Loucy (cell line): Measurements from ENCODE around the gene KATNB1.

Experiments used
- CTCF ChIP-seq: fragments of 200-600 bp; sonication (generic); conservative IDR thresholded peaks from 2 replicates; pipeline ENCODE4 v1.5.1; 2014; ENCODE audit warnings: mild to moderate bottlenecking, antibody characterized with exemption, low read length
- EZH2phosphoT487 ChIP-seq: fragments of 200-600 bp; IDR thresholded peaks from 2 replicates; pipeline ENCODE4 v1.6.1; 2018; ENCODE audit warnings: antibody characterized with exemption, mild to moderate bottlenecking, moderate library complexity, borderline replicate concordance

GRCh38 chr16:57686577-57686976, 49.0 kb upstream of the KATNB1 start:
- TF ChIP-seq CTCF: no peak
- no peak for TF ChIP-seq EZH2phosphoT487
